Skeletal muscle satellite cell (primary cell): ENCODE data around the gene CASP3. TPM values are rescaled to one million over a fixed set of nuclear protein-coding genes. Genes with fewer than 3 reads are reported as not detected.

Experiments used
- H3K27me3 ChIP-seq: 2 replicates; pipeline ENCODE4 v1.7.0; 2013; ENCODE audit warnings: low read length; ENCODE audit not compliant: control insufficient read depth, insufficient read depth
- H3K36me3 ChIP-seq: 2 replicates; pipeline ENCODE4 v1.7.0; 2013; ENCODE audit warnings: mild to moderate bottlenecking, control low read depth, low read length; ENCODE audit not compliant: insufficient read depth
- H3K4me1 ChIP-seq: 2 replicates; pipeline ENCODE4 v1.7.0; 2013; ENCODE audit warnings: low read length; ENCODE audit not compliant: control insufficient read depth, insufficient read depth
- H3K4me2 ChIP-seq: 2 replicates; pipeline ENCODE4 v1.7.0; 2013; ENCODE audit warnings: mild to moderate bottlenecking, low read length
- H3K4me3 ChIP-seq: 2 replicates; pipeline ENCODE4 v1.7.0; 2013; ENCODE audit warnings: low read length
- H3K9ac ChIP-seq: 2 replicates; pipeline ENCODE4 v1.7.0; 2013; ENCODE audit warnings: mild to moderate bottlenecking, low read depth, low read length, moderate library complexity
- H3K9me3 ChIP-seq: replicated peaks from 2 replicates; pipeline ENCODE4 v1.7.0; 2013; ENCODE audit warnings: mild to moderate bottlenecking, control low read depth, low read length
- total RNA-seq: library from RNA; depleted of rRNA; stranded (reverse); fragments of >200 nt; gene quantifications from 2 replicates; pipeline ENCODE4 v1.2.3, GENCODE V29; 2012; rRNA removed

The CASP3 gene
- 34.5 and 41.7 TPM in 2 replicates for total RNA-seq

- Histone ChIP-seq H3K4me1 (peaks cover 48% of the 10 kb centered on the region), H3K4me3 (peak within 1 kb of the TSS; percentile 82), H3K27me3 (no peaks in the 10 kb centered on the region), H3K9ac (peak within 1 kb of the TSS; percentile 95), H3K4me2 (peak within 1 kb of the TSS; percentile 98), H3K36me3 (peaks cover 13% of the 10 kb centered on the region), H3K9me3 (no peaks in the 10 kb centered on the region)
Observed at GRCh38 chr4:184649026-184649970, at the start of gene CASP3, which contains the start of gene PRIMPOL. TSS of gene CASP3 (minus strand) at chr4:184649447. CDS start at chr4:184638453, 10,994 bp downstream. TSS of gene PRIMPOL (plus strand) at chr4:184649738. CDS start at chr4:184657141, 7,403 bp downstream.

GRCh38 chr4:184697956-184698355 lies 48.7 kb upstream of the CASP3 start:
- Histone ChIP-seq H3K4me3 (no peak overlapping the region), H3K36me3 (peaks cover 24% of the 10 kb centered on the region)

GRCh38 chr4:184695178-184695896 lies 46.1 kb upstream of the CASP3 start:
- H3K36me3 ChIP-seq = peaks cover 31% of the 10 kb centered on the region
- no peak overlapping the region for H3K9ac ChIP-seq
- no peaks in the 10 kb centered on the region for H3K9me3 ChIP-seq
- no peak overlapping the region for H3K4me3 ChIP-seq
- no peaks in the 10 kb centered on the region for H3K27me3 ChIP-seq
- H3K4me1 ChIP-seq = no peaks in the 10 kb centered on the region
- no peak overlapping the region for H3K4me2 ChIP-seq

More at GRCh38 chr4:184697956-184698355, 48.7 kb upstream of the CASP3 start:
- H3K9me3 ChIP-seq = no peaks in the 10 kb centered on the region
- H3K4me1 ChIP-seq = no peaks in the 10 kb centered on the region
- no peaks in the 10 kb centered on the region for H3K27me3 ChIP-seq
- H3K9ac ChIP-seq = no peak overlapping the region
- no peak overlapping the region for H3K4me2 ChIP-seq

GRCh38 chr4:184694412-184694956 lies 45.2 kb upstream of the CASP3 start:
- no peaks in the 10 kb centered on the region for H3K27me3 ChIP-seq
- H3K4me2 ChIP-seq = no peak overlapping the region
- H3K4me3 ChIP-seq = no peak overlapping the region
- H3K9ac ChIP-seq = no peak overlapping the region
- peaks cover 31% of the 10 kb centered on the region for H3K36me3 ChIP-seq
- no peaks in the 10 kb centered on the region for H3K9me3 ChIP-seq
- H3K4me1 ChIP-seq = no peaks in the 10 kb centered on the region

GRCh38 chr4:184693056-184693455 lies 43.8 kb upstream of the CASP3 start:
- Histone ChIP-seq H3K27me3 (no peaks in the 10 kb centered on the region), H3K9me3 (no peaks in the 10 kb centered on the region), H3K9ac (no peak overlapping the region), H3K4me3 (no peak overlapping the region), H3K4me2 (no peak overlapping the region), H3K36me3 (peaks cover 31% of the 10 kb centered on the region), H3K4me1 (peaks cover 11% of the 10 kb centered on the region)

GRCh38 chr4:184689681-184690080 lies 40.4 kb upstream of the CASP3 start:
- no peaks in the 10 kb centered on the region for H3K9me3 ChIP-seq
- H3K9ac ChIP-seq = no peak overlapping the region
- no peak overlapping the region for H3K4me3 ChIP-seq
- H3K4me1 ChIP-seq = peaks cover 19% of the 10 kb centered on the region
- no peaks in the 10 kb centered on the region for H3K27me3 ChIP-seq
- no peak overlapping the region for H3K4me2 ChIP-seq
- peaks cover 22% of the 10 kb centered on the region for H3K36me3 ChIP-seq

GRCh38 chr4:184688447-184688846 lies 39.2 kb upstream of the CASP3 start:
- Histone ChIP-seq H3K9ac (peak overlapping the region; percentile 40), H3K27me3 (no peaks in the 10 kb centered on the region), H3K9me3 (no peaks in the 10 kb centered on the region), H3K4me1 (peaks cover 23% of the 10 kb centered on the region), H3K36me3 (peaks cover 15% of the 10 kb centered on the region), H3K4me3 (no peak overlapping the region), H3K4me2 (peak overlapping the region; percentile 24)

- H3K27me3 ChIP-seq = no peaks in the 10 kb centered on the region
- H3K4me3 ChIP-seq = no peak overlapping the region
- H3K4me2 ChIP-seq = peak overlapping the region; percentile 24
- peaks cover 23% of the 10 kb centered on the region for H3K4me1 ChIP-seq
- peaks cover 12% of the 10 kb centered on the region for H3K36me3 ChIP-seq
- no peaks in the 10 kb centered on the region for H3K9me3 ChIP-seq
- H3K9ac ChIP-seq = peak overlapping the region; percentile 40
Observed at GRCh38 chr4:184688005-184688404, 38.8 kb upstream of the CASP3 start.

GRCh38 chr4:184684491-184685189 lies 35.4 kb upstream of the CASP3 start:
- Histone ChIP-seq H3K4me2 (no peak overlapping the region), H3K9me3 (no peaks in the 10 kb centered on the region), H3K4me1 (peaks cover 23% of the 10 kb centered on the region), H3K27me3 (no peaks in the 10 kb centered on the region), H3K4me3 (no peak overlapping the region), H3K36me3 (peaks cover 3% of the 10 kb centered on the region), H3K9ac (no peak overlapping the region)

- Histone ChIP-seq H3K9ac (no peak overlapping the region), H3K4me1 (peaks cover 7% of the 10 kb centered on the region), H3K4me3 (no peak overlapping the region), H3K9me3 (no peaks in the 10 kb centered on the region), H3K36me3 (peaks cover 3% of the 10 kb centered on the region), H3K27me3 (no peaks in the 10 kb centered on the region), H3K4me2 (no peak overlapping the region)
Observed at GRCh38 chr4:184681916-184682315, 32.7 kb upstream of the CASP3 start.

- no peaks in the 10 kb centered on the region for H3K36me3 ChIP-seq
- H3K4me1 ChIP-seq = peaks cover 7% of the 10 kb centered on the region
- H3K4me2 ChIP-seq = no peak overlapping the region
- H3K4me3 ChIP-seq = no peak overlapping the region
- no peak overlapping the region for H3K9ac ChIP-seq
- no peaks in the 10 kb centered on the region for H3K27me3 ChIP-seq
- H3K9me3 ChIP-seq = no peaks in the 10 kb centered on the region
Observed at GRCh38 chr4:184680698-184681097, 31.5 kb upstream of the CASP3 start.
